Measurements from ENCODE around the gene APCDD1L.

APCDD1L gene

DNA sequence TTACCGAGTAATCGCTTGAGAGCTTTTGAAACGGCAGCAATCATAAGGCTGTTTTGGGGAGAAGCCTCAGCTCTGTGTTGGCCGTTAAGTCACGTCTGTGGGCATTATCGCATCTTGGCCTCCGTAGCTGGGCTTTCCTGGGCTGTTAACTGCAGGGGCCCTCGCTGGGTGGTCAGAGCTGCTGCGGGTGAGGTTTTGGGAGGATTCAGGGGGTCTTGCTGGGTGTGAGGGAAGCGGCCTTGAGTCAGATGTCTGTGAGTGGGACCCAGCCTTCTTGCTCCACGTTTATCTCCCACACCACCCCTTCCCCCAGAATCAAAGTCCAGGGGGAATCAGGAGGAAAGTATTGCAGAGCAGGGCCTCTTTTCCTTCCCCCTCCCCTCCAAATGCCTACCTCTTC, 3.2 kb upstream of the APCDD1L start:
- ChIA-PET CTCF (no interaction called here), POLR2A (no interaction called here)
- no peak for DNase-seq (ENCODE audit: extremely low spot score)
- TF ChIP-seq, protein P1, sequence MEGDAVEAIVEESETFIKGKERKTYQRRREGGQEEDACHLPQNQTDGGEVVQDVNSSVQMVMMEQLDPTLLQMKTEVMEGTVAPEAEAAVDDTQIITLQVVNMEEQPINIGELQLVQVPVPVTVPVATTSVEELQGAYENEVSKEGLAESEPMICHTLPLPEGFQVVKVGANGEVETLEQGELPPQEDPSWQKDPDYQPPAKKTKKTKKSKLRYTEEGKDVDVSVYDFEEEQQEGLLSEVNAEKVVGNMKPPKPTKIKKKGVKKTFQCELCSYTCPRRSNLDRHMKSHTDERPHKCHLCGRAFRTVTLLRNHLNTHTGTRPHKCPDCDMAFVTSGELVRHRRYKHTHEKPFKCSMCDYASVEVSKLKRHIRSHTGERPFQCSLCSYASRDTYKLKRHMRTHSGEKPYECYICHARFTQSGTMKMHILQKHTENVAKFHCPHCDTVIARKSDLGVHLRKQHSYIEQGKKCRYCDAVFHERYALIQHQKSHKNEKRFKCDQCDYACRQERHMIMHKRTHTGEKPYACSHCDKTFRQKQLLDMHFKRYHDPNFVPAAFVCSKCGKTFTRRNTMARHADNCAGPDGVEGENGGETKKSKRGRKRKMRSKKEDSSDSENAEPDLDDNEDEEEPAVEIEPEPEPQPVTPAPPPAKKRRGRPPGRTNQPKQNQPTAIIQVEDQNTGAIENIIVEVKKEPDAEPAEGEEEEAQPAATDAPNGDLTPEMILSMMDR (IDR thresholded peaks at IDR 0.05; ENCODE audit: control extremely low read depth, extremely low read depth, low read depth, missing control alignments), result no peak

DNA sequence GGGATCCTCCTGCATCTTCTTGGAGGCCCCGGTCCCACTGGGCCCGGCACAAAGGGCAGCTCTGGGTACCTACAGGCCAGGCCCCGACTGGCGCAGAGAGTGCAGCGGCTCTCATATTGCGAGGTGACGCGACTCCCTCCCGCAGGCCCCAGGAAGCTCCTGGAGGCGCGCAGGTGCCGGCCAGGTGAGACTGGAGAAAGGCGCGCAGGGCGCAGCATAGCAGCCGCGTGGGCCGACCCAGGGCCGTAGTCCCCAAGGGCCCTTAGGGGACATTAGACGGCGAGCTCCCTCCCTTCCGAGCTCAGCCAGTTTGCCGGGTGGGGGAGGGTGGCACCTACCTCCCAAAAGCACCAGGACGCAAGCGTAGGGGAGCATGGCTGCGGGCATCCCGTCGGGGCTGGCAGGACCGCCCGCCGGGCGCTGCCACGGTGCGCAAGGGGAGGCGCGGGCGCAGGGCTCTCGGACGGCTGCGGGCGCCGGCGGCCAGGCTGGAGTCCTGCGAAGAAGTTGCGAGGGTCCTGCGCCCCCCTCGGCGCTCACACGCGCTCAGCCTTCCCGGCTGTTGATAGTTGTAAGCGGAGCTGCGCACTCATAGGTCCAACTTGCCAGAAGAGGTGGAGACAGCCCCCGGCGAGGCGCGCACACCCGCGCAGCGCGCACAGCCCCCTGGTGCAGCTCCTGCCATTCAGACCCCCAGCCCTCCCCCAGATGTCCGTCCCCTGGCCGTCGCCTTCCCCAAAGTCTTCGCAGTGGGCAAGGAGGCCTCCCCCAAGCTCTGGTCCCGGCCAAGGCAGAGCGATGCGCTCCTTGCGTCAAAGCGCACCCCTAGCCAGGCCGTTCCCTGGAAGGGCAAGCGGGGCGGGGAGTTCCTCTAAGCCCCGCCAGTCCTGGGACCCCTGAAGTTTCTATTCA, 622 bp downstream of the APCDD1L start:
- TF ChIP-seq, protein P1 (IDR thresholded peaks at IDR 0.05; ENCODE audit: control extremely low read depth, extremely low read depth, low read depth, missing control alignments), result no peak
- DNase-seq (ENCODE audit: extremely low spot score), result no peak
- CTCF ChIA-PET, result no interaction called here
- POLR2A ChIA-PET, result no interaction called here

DNA sequence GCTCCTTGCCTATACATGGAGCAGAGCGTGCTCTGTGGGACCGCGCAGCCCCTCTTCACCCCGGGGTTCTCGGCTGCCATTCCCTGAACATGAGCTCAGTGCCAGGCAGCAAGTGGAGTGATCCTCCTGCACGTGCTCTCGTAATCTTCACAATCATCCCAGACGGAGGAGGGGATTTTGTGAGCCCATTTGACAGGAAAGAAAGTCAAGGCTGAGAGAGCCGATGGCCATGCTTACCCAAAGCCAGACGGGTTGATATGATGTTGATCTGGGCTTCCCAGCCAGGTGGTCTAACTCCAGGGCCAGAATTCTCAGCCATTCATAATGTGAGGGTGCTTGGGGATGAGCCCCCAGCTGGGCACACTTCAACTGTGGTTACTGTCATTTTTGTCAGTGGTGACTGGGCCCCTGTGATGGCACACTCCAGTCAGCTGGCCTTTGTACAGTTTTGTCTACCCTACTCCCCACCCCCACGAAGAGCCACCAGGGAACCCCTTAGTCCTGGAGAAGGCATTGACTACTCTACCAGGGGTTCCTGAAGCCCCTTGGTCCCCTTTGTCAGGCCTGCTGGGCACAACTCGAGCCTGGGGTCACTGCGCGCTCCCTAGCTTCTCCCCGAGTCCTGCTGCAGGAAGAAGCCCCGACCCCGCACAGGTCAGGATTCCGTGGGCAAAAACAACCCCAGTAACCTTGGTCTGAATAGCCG, 1.5 kb downstream of the APCDD1L start:
- ChIA-PET POLR2A (no interaction called here), CTCF (interaction anchor here (0.9 to 1.0 kb wide), 2 partner anchors 11 to 14 kb away, joined by 3 to 4 read pairs; no protein-coding TSS in a partner anchor)
- DNase-seq (ENCODE audit: extremely low spot score), result no peak
- TF ChIP-seq, protein P1 (IDR thresholded peaks at IDR 0.05; ENCODE audit: control extremely low read depth, extremely low read depth, low read depth, missing control alignments), result no peak

DNA sequence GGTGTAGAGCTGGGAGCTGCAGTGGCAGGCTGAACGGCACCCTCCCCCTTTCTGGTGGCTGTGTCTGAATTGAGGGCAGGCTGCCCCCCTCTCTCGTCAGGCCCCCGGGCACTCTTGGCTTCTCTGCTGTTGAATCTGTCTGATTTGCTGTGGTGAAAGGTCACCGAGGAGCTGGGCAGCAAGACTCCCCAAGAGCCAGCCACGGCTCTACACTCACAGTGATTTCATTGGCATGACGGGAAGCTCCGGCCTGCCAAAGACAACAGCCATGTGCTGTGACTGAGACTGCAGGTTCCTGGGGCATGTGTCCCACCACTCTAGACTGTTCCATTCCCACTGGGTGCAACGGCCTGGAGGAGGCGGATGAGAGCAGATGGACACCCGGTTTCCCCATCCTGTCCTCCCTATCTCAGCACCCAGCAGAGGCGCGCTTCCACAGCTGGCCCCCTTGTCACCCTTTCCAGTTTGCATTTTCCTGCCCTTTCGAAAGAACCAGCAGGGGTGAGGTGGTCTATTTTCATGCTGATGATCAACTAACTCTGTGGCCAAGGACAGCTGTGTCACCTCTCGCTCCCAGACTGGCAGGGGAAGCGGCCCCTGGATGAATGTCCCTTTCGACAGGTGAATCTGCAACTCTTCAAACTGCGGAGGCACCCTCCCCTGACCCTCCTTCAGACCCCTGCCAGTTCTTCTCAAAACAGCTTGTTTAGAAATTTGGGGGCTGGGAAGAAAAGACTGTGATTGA, 2.2 kb downstream of the APCDD1L start:
- CTCF ChIA-PET, result interaction anchor here (0.9 to 1.2 kb wide), 3 partner anchors 10 to 23 kb away, joined by 3 to 4 read pairs (median 3); no protein-coding TSS in a partner anchor
- POLR2A ChIA-PET, result no interaction called here
- no peak for DNase-seq (ENCODE audit: extremely low spot score)
- TF ChIP-seq, protein P1 (IDR thresholded peaks at IDR 0.05; ENCODE audit: control extremely low read depth, extremely low read depth, low read depth, missing control alignments), result no peak

DNA sequence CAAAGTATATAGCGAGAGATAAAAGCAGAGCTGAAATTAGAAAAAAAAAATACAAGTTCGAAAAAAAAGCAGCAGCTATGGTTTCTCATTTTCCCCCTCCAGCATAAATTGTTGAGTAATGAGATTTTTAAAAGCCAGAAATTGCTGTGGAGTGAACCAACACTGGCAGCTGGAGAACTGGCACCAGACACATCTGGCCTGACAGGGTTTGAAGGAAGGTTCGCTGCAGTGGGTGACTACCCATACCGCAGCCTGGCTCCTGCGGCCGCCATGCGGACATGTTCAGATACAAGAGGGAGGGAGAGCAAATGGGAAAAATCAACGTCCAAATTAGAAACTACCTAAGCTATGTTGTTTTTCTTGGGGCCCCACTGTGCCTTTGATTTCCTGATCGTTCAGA, 3.3 kb downstream of the APCDD1L start:
- POLR2A ChIA-PET, result no interaction called here
- DNase-seq (ENCODE audit: extremely low spot score), result no peak
- TF ChIP-seq, protein P1 (IDR thresholded peaks at IDR 0.05; ENCODE audit: control extremely low read depth, extremely low read depth, low read depth, missing control alignments), result no peak
- CTCF ChIA-PET, result interaction anchor here (1.2 to 1.3 kb wide), 2 partner anchors 22 to 73 kb away, joined by 3 read pairs; no protein-coding TSS in a partner anchor

DNA sequence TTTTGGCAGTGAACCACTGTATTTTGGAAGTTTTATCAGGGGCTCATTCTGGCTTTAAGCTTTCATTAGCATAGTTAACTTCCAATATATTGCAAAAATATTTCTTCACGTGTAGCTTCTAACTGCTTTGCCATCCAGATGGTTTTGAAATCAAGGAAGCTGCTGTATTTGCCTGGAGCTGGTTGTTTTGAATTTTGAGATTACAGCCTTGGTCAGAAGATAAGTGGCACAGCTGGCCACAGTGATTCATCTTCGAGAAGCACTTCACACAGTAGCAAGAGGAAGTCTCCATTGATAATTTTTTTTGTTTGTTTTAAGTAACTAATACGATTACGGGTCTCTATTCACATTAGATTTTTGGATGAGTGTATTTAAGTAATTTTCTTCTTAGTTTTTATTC, 3.8 kb downstream of the APCDD1L start:
- ChIA-PET POLR2A (no interaction called here), CTCF (interaction anchor here (1.3 kb wide), 1 partner anchor 74 kb away, joined by 3 read pairs; no protein-coding TSS in a partner anchor)
- no peak for DNase-seq (ENCODE audit: extremely low spot score)
- TF ChIP-seq, protein P1 (IDR thresholded peaks at IDR 0.05; ENCODE audit: control extremely low read depth, extremely low read depth, low read depth, missing control alignments), result no peak

All from GM10248 (cell line).